GM13976 (cell line): ENCODE measurements around the gene ABR.
A peak's percentile ranks its signal among the peaks of the same experiment; 100 is the strongest.

ENCODE experiments used
- DNase-seq: peaks from one replicate; pipeline ENCODE4 v3.0.0; 2012; ENCODE audit warnings: low spot score
- in situ Hi-C: fragments of 300-500 bp; cut with MboI; formaldehyde crosslinking; loops from one replicate; pipeline ENCODE4 v1.12.0; 2022; ENCODE audit warnings: low sequenced_read_pairs, mixed read lengths, inconsistent platforms; ENCODE audit not compliant: unreplicated experiment
- TF ChIP-seq, protein P1 (sequence below): IDR thresholded peaks from 2 replicates; pipeline ENCODE4 v1.5.1; 2012; ENCODE audit warnings: borderline replicate concordance, mild to moderate bottlenecking; ENCODE audit not compliant: insufficient read depth; ENCODE audit errors: extremely low read depth, missing control alignments, control extremely low read depth

Gene ABR

DNA sequence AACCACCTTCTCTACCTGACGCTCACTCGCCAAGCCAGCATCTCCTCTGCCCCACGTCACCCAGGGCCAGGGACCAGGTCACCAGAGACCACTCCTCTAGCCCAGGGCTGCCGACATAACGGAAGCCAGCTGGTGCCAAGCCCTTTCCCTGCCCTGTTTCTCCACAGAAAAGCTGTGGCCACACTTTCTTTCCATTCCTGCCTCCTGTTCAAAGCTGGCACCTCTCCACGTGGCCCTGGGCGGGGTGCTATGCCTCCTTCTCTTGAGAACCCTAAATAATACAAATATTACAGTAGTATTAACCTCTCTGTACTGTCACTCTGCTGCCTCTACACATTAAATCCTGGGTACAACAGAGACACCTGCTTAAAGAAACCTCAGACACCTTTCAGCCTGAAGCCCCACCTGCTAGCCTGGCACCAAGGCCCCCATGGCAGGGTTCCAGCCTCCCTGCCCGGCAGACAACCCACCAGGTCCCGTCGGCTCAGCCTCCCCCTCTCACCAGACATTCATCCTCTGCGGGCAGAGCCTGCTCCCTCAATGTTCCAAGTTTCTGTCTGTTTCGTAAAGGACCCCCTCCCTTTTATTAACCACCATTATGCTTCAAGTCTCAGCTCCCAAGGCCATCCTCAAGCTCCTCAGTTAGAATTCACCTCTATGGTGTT lies 120.5 kb downstream of the ABR start:
- TF ChIP-seq, protein P1, sequence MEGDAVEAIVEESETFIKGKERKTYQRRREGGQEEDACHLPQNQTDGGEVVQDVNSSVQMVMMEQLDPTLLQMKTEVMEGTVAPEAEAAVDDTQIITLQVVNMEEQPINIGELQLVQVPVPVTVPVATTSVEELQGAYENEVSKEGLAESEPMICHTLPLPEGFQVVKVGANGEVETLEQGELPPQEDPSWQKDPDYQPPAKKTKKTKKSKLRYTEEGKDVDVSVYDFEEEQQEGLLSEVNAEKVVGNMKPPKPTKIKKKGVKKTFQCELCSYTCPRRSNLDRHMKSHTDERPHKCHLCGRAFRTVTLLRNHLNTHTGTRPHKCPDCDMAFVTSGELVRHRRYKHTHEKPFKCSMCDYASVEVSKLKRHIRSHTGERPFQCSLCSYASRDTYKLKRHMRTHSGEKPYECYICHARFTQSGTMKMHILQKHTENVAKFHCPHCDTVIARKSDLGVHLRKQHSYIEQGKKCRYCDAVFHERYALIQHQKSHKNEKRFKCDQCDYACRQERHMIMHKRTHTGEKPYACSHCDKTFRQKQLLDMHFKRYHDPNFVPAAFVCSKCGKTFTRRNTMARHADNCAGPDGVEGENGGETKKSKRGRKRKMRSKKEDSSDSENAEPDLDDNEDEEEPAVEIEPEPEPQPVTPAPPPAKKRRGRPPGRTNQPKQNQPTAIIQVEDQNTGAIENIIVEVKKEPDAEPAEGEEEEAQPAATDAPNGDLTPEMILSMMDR: no peak
- in situ Hi-C loops: no loop called here
- no peak for DNase-seq

DNA sequence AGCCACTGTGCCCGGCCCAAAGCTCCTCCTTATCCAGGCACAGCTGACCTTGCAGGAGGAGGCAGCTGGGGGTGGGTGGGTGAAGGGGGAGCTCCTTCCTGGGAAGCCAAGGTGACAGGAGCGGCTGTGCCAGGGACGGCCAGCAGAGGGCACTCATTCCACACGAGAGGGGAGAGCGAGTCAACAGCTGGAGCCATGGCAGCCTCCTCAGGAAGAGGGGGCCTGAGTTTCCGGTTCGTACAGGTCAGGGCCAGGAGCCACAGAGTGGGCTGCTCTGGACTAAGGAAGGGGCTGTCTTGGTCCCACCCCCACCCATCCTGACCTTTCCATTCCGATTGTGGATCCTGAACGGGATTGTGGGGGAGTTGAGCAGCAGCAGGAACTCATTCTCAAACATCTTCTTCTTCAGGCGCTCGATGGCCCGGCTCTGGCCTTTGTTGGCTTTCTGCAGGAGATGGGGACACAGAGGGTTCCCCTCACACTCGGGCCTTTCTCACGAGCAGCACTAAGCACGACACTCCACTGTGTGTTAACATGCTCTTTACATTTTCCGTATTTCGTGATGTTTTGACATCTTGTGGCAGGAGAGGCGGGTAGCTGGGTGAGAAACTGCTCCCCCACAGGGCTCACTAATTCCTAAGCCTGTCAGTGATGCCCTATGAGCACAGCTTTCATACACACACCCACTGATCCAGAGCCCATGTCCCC lies 121.2 kb downstream of the ABR start:
- in situ Hi-C loops: no loop called here
- no peak for DNase-seq
- TF ChIP-seq, protein P1: peak; percentile 57

DNA sequence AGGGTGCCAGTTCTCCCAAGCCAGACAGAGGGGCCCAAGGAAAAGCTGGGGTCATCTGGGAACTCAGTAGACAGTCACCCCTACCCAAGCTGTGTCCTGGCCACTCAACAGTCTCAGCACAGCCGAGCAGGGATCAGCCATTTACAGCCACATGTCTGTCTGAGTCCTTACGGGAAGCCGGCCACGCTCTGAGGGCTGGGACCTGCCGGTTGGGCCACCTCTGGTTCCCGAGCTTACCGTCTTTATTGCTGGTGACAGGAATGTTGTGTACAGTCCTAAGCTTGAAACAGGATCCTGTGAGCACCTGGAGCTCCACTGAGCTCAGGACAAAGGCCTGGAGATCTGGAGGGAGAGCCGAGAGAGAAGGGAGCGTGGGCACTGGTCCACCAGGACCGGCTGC lies 123.0 kb downstream of the ABR start:
- TF ChIP-seq, protein P1: no peak
- no peak for DNase-seq
- in situ Hi-C loops: no loop called here

DNA sequence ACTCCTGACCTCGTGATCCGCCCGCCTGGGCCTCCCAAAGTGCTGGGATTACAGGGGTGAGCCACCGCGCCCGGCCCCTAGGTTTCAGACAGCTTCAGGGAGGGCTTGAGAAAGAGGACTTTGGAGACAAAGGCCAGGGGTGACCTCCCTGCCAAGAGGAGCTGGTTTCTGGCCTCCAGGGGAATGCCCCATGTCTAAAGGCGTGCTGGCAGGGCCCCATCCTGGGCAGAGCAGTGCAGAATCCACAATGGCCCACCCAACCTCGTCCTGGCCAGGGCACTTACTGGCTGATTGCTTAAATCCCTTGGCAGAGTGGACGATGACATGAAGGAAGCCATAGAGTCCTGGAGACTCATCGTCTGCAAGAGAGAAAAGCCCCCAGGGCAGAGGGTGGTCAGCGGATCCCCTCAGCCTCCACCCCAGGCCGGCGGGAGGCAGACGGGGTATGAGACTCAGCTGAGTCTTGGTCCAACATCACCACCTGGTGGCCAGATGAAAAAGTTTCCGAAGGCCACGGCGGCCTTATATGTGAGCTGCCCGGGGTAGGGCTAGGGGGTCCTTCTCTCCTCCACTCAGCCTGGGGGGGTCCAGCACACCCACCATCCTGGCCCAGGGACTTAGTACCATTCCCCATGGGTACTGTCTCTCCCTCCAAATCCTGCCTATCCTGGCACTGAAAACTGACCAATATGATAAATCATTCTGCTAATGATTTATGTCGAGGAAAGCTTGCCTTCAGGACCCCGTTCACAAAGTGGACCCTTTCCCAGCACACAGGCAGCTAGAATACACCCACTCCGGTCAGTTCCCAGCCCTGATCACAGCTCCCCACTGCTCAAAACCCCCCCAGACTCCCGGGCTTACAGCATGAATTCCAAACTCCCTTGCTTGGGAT lies 123.8 kb downstream of the ABR start:
- peak; percentile 83 for DNase-seq
- in situ Hi-C loops: no loop called here
- TF ChIP-seq, protein P1: peak; percentile 54

DNA sequence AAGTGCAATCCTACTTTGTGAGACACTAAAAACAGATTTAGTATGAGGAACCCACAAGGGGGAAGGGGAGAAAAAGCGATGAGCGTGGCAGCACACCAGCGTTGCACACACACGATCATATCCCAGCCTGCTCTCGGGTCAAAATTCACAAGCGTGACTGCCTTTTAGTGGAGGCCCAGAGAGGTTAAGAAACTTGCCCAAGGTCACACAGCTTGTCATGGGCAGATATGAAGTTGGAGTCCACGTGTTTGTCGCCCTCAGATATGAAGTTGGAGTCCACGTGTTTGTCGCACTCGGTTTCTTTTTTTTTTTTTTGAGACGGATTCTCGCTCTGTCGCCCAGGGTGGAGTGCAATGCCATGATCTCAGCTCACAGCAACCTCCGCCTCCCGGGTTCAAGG lies 124.5 kb downstream of the ABR start:
- TF ChIP-seq, protein P1: no peak
- in situ Hi-C loops: no loop called here
- no peak for DNase-seq

DNA sequence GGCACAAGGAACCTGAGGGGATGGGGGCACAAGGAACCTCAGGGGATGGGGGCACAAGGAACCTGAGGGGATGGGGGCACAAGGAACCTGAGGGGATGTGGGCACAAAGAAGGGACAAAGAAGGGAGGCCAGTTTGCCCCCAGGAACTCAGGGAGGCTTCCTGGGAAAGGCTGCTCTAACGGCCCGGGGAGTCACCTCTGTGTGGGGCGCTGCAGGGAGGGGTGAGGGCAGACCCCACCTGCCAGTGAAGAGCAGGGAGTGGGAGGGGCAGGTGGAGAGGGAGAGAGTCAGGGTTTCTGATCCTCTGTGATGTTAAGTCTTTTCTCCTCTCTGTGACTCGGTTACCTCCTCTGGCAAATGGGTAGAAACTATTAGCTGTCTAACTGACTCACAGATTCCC lies 125.1 kb downstream of the ABR start:
- TF ChIP-seq, protein P1: no peak
- DNase-seq: no peak
- in situ Hi-C loops: no loop called here
